OCI-LY7 (cell line): ENCODE results near the gene TCEAL5. TPM values are rescaled to one million over a fixed set of nuclear protein-coding genes. Genes with fewer than 3 reads are reported as not detected.

Source experiments
- BruUV-seq: library from RNA; stranded (reverse); fragments of 400-500 nt; replicated peaks from 2 replicates; lab custom pipeline; 2021; lab: Mats Ljungman, UMichigan
- CTCF ChIA-PET: fragments of 300-600 bp; sonication (Branson Sonifier 250); formaldehyde crosslinking; loops from one replicate; lab custom pipeline; 2022; ENCODE audit warnings: antibody characterized with exemption; ENCODE audit not compliant: unreplicated experiment; lab: Charles Lee
- POLR2A ChIA-PET: fragments of 300-600 bp; sonication (Branson Sonifier 250); formaldehyde crosslinking; loops from one replicate; lab custom pipeline; 2022; ENCODE audit warnings: antibody characterized with exemption; lab: Charles Lee
- DNase-seq: peaks from one replicate; pipeline ENCODE4 v3.0.0-alpha.2; 2015; ENCODE audit warnings: low spot score
- H2AFZ ChIP-seq: fragments of 200-600 bp; sonication (generic), shearing (Covaris generic); 2 replicates; pipeline ENCODE4 v1.6.1; 2014; ENCODE audit warnings: mild to moderate bottlenecking, antibody characterized with exemption, low read length, moderate library complexity
- H3K27ac ChIP-seq: fragments of 200-600 bp; sonication (generic); 2 replicates; pipeline ENCODE4 v1.5.1; 2014; ENCODE audit warnings: mixed run types, low read depth, mild to moderate bottlenecking, moderate library complexity, low read length, inconsistent platforms; ENCODE audit not compliant: poor library complexity, severe bottlenecking
- H3K36me3 ChIP-seq: fragments of 200-600 bp; sonication (generic); 2 replicates; pipeline ENCODE4 v1.6.1; 2014; ENCODE audit warnings: mild to moderate bottlenecking, antibody characterized with exemption, low read length, moderate library complexity, mixed read lengths; ENCODE audit not compliant: insufficient read depth
- H3K4me1 ChIP-seq: fragments of 200-600 bp; sonication (generic); 2 replicates; pipeline ENCODE4 v1.5.1; 2014; ENCODE audit warnings: mild to moderate bottlenecking, low read length; ENCODE audit not compliant: insufficient read depth, poor library complexity, severe bottlenecking
- H3K4me2 ChIP-seq: fragments of 200-600 bp; sonication (generic); 2 replicates; pipeline ENCODE4 v1.6.1; 2014; ENCODE audit warnings: mild to moderate bottlenecking, low read length
- H3K4me3 ChIP-seq: fragments of 200-600 bp; sonication (generic); 2 replicates; pipeline ENCODE4 v1.5.1; 2014; ENCODE audit warnings: mild to moderate bottlenecking, low read depth, low read length; ENCODE audit not compliant: poor library complexity, severe bottlenecking
- H3K79me2 ChIP-seq: fragments of 200-600 bp; sonication (generic); 2 replicates; pipeline ENCODE4 v1.6.1; 2016; ENCODE audit warnings: low read depth, mild to moderate bottlenecking, low read length, moderate library complexity, mixed read lengths; ENCODE audit not compliant: insufficient read depth
- H3K9me2 ChIP-seq: fragments of 200-600 bp; sonication (generic); 2 replicates; pipeline ENCODE4 v1.6.1; 2016; ENCODE audit warnings: mild to moderate bottlenecking, low read length, mixed read lengths; ENCODE audit not compliant: insufficient read depth
- H3K9me3 ChIP-seq: fragments of 200-600 bp; sonication (generic); 2 replicates; pipeline ENCODE4 v1.6.1; 2014; ENCODE audit warnings: mild to moderate bottlenecking, mixed run types, low read length, mixed read lengths
- H4K20me1 ChIP-seq: fragments of 200-600 bp; sonication (generic); 2 replicates; pipeline ENCODE4 v1.6.1; 2014; ENCODE audit warnings: mild to moderate bottlenecking, antibody characterized with exemption, low read length, moderate library complexity, mixed read lengths; ENCODE audit not compliant: insufficient read depth
- EZH2phosphoT487 ChIP-seq: fragments of 200-600 bp; sonication (generic); IDR thresholded peaks from 2 replicates; pipeline ENCODE4 v1.6.1; 2018; ENCODE audit warnings: low read depth, borderline replicate concordance, mild to moderate bottlenecking, mixed run types, antibody characterized with exemption, low read length, moderate library complexity, mixed read lengths
- intact Hi-C: fragments of 100-400 bp; cut with micrococcal nuclease; formaldehyde crosslinking; loops from one replicate; pipeline ENCODE4 v1.10.0; 2022; ENCODE audit not compliant: unreplicated experiment
- total RNA-seq, 2 experiments: library from RNA; depleted of rRNA in 1 of 2; stranded (reverse); fragments of >200 nt in 1 of 2; shearing (Covaris generic) in 1 of 2; gene quantifications; 2 replicates each; pipeline ENCODE4 v1.2.3, GENCODE V29; 2014 to 2022
- TF ChIP-seq, protein P1 (sequence below): fragments of 200-600 bp; sonication (generic); conservative IDR thresholded peaks from 2 replicates; pipeline ENCODE4 v1.5.1; 2014; ENCODE audit warnings: mild to moderate bottlenecking, antibody characterized with exemption, low read length, moderate library complexity, mixed read lengths

TCEAL5 gene
- total RNA-seq, 2 experiments from 2014 or later: not detected

DNA sequence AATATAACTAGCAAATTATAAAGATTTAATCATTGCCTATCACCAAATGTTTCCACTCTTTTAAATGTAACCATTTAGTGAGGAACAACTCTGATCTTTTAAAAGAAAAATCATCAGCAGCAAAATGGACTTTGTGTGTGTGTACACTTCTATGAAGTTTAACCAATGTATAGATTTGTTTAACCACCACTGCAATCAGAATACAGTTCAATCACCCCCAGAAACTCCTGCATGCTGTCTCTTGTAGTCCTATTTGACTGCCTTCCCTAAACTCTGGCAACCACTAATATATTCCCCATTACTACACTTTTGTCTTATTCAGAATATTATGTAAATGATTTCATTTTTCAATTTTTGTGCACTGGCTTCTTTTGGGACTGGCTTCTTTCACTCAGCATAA is 19.9 kb downstream of the TCEAL5 start:
- Histone ChIP-seq H3K79me2 (peaks cover 14% of the 10 kb centered on the region; the same call in 1 of the 2 replicates), H3K36me3 (peaks cover 12% of the 10 kb centered on the region; the same call in 1 of the 2 replicates), H3K4me3 (no peak overlapping the region), H3K9me2 (no peaks in the 10 kb centered on the region), H3K9me3 (no peaks in the 10 kb centered on the region), H4K20me1 (no peaks in the 10 kb centered on the region), H3K4me2 (no peak overlapping the region), H2AFZ (no peak overlapping the region), H3K27ac (no peak overlapping the region), H3K4me1 (peaks cover 14% of the 10 kb centered on the region)
- POLR2A ChIA-PET: interaction anchor here (1.0 kb wide), 1 partner anchor 25 kb away, joined by 3 read pairs; no protein-coding TSS in a partner anchor
- DNase-seq: no peak
- CTCF ChIA-PET: no interaction called here
- no peak for TF ChIP-seq EZH2phosphoT487
- TF ChIP-seq, protein P1, sequence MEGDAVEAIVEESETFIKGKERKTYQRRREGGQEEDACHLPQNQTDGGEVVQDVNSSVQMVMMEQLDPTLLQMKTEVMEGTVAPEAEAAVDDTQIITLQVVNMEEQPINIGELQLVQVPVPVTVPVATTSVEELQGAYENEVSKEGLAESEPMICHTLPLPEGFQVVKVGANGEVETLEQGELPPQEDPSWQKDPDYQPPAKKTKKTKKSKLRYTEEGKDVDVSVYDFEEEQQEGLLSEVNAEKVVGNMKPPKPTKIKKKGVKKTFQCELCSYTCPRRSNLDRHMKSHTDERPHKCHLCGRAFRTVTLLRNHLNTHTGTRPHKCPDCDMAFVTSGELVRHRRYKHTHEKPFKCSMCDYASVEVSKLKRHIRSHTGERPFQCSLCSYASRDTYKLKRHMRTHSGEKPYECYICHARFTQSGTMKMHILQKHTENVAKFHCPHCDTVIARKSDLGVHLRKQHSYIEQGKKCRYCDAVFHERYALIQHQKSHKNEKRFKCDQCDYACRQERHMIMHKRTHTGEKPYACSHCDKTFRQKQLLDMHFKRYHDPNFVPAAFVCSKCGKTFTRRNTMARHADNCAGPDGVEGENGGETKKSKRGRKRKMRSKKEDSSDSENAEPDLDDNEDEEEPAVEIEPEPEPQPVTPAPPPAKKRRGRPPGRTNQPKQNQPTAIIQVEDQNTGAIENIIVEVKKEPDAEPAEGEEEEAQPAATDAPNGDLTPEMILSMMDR: no peak
- no TSS peak for BruUV-seq
- intact Hi-C loops: no loop called here

DNA sequence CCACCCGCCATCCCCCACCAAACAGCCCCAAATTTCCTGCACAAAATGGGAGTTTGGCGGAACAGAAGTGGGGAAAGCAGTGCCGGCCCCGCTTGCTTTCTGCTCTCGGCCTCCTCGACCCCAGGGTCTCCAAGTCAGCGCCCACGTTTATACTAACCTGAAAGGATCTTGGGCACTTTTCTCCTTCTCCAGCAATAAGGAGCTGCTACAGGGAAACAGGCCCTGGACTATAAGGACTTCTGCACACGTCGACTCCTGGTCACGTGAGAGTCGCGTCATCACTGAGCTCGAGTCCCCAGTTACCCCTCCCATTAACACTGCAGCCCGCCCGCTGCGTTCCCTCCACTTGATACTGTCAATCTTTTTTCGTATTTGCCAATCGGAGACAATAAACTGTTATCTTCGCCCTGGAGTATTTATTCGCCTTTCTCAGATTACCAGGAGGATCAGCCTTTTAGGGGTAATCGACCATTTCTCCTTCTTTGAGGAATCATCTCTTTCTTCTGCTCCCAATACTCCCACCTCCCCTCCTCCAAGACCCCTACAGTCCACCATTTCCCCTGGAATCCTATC is 21.5 kb downstream of the TCEAL5 start, which contains the start of gene TCEAL8:
TCEAL8 (minus strand) TSS at position 235 of the 573 bp plus-strand sequence. CDS start 1,176 bp downstream, outside the sequence.
- Histone ChIP-seq H3K27ac (peak within 1 kb of the TSS; percentile 70), H3K36me3 (peaks cover 12% of the 10 kb centered on the region; the same call in 1 of the 2 replicates), H3K79me2 (peaks cover 14% of the 10 kb centered on the region; the same call in 1 of the 2 replicates), H3K4me2 (peak within 1 kb of the TSS; percentile 85), H3K9me2 (no peaks in the 10 kb centered on the region), H2AFZ (peak within 1 kb of the TSS; percentile 98), H3K4me1 (peaks cover 14% of the 10 kb centered on the region), H4K20me1 (no peaks in the 10 kb centered on the region), H3K9me3 (no peaks in the 10 kb centered on the region), H3K4me3 (peak within 1 kb of the TSS; percentile 94)
- no peak for TF ChIP-seq EZH2phosphoT487
- TF ChIP-seq, protein P1: no peak
- DNase-seq: peak; percentile 70
- CTCF ChIA-PET: interaction anchor here (0.5 to 0.9 kb wide), 2 partner anchors 44 to 82 kb away, joined by 3 to 4 read pairs; no protein-coding TSS in a partner anchor
- POLR2A ChIA-PET: interaction anchor here (1.0 kb wide), 1 partner anchor 431 kb away, joined by 3 read pairs; no protein-coding TSS in a partner anchor
- no TSS peak for BruUV-seq
- intact Hi-C loops: no loop called here
